HL-60 (cell line): ENCODE measurements around the gene MSI2.

ENCODE experiments used
- DNase-seq, 2 experiments: peaks; one replicate each; pipeline ENCODE4 v3.0.0-alpha.2; 2010 to 2020; ENCODE audit warnings: low read depth in 1 of 2, low spot score in 1 of 2
- H3K27ac ChIP-seq: fragments of 250-450 bp; sonication (Bioruptor Pico); replicated peaks from 2 replicates; pipeline ENCODE4 v1.5.1; 2020; ENCODE audit warnings: mild to moderate bottlenecking, moderate library complexity
- H3K27me3 ChIP-seq: fragments of 250-450 bp; sonication (Bioruptor Pico); 2 replicates; pipeline ENCODE4 v1.5.1; 2021; ENCODE audit warnings: mild to moderate bottlenecking, moderate library complexity; ENCODE audit not compliant: insufficient read depth, poor library complexity, severe bottlenecking
- H3K4me3 ChIP-seq: replicated peaks from 2 replicates; pipeline ENCODE4 v1.5.1; 2011; ENCODE audit warnings: mild to moderate bottlenecking, control low read depth, low read length; ENCODE audit not compliant: insufficient read depth
- GABPA ChIP-seq: IDR thresholded peaks from 2 replicates; pipeline ENCODE4 v1.6.1; 2012; ENCODE audit warnings: low read depth
- POLR2AphosphoS5 ChIP-seq: IDR thresholded peaks from 2 replicates; pipeline ENCODE4 v1.6.1; 2012; ENCODE audit warnings: low read depth
- REST ChIP-seq: IDR thresholded peaks from 2 replicates; pipeline ENCODE4 v1.6.1; 2012; ENCODE audit warnings: low read depth; ENCODE audit not compliant: insufficient replicate concordance
- SPI1 ChIP-seq: IDR thresholded peaks from 2 replicates; pipeline ENCODE4 v1.6.1; 2012; ENCODE audit warnings: low read depth, mild to moderate bottlenecking, borderline replicate concordance
- TF ChIP-seq, protein P1 (sequence below): IDR thresholded peaks from one replicate; pipeline ENCODE4 v1.5.1; 2011; ENCODE audit warnings: low read length, control low read depth, inconsistent platforms; ENCODE audit not compliant: insufficient read depth

Gene MSI2

DNA sequence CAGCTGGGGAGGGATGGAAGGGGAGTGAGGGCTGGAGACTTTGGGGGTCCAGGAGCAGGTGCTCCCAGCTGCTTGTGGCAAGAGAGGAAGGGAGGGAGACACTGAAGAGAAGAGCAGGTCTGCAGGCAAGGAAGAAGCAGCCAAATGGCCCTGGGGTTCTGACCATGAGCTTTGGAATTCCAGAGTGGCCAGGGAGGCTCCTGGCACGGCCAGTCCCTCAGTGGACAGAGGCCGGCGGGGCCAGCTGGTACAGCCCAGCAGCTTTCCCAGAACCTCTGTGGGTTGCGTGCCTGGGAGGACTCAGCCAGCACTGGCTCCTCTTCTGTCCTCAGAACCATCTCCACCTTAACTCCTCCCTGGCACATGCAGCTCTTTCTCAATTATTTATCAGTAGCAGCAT lies 233.0 kb downstream of the MSI2 start:
- H3K4me3 ChIP-seq: no peak overlapping the region
- no peak for TF ChIP-seq SPI1
- TF ChIP-seq, protein P1, sequence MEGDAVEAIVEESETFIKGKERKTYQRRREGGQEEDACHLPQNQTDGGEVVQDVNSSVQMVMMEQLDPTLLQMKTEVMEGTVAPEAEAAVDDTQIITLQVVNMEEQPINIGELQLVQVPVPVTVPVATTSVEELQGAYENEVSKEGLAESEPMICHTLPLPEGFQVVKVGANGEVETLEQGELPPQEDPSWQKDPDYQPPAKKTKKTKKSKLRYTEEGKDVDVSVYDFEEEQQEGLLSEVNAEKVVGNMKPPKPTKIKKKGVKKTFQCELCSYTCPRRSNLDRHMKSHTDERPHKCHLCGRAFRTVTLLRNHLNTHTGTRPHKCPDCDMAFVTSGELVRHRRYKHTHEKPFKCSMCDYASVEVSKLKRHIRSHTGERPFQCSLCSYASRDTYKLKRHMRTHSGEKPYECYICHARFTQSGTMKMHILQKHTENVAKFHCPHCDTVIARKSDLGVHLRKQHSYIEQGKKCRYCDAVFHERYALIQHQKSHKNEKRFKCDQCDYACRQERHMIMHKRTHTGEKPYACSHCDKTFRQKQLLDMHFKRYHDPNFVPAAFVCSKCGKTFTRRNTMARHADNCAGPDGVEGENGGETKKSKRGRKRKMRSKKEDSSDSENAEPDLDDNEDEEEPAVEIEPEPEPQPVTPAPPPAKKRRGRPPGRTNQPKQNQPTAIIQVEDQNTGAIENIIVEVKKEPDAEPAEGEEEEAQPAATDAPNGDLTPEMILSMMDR: no peak
- no peak for DNase-seq
- H3K27ac ChIP-seq: no peak overlapping the region
- no peaks in the 10 kb centered on the region for H3K27me3 ChIP-seq

- H3K27me3 ChIP-seq: no peaks in the 10 kb centered on the region
- no peak overlapping the region for H3K4me3 ChIP-seq
- no peak for TF ChIP-seq GABPA
- no peak for TF ChIP-seq REST
- TF ChIP-seq, protein P1: no peak
- TF ChIP-seq POLR2AphosphoS5: no peak
- no peak for TF ChIP-seq SPI1
- no peak overlapping the region for H3K27ac ChIP-seq
- DNase-seq: peak in 1 of 2 experiments; percentile 12
Observed at GRCh38 chr17:57490111-57490845, 234.0 kb downstream of the MSI2 start.

- no peak for DNase-seq
- Histone ChIP-seq H3K27me3 (no peaks in the 10 kb centered on the region), H3K27ac (no peak overlapping the region), H3K4me3 (no peak overlapping the region)
- TF ChIP-seq, protein P1: no peak
- no peak for TF ChIP-seq GABPA
- no peak for TF ChIP-seq POLR2AphosphoS5
- no peak for TF ChIP-seq SPI1
- no peak for TF ChIP-seq REST
Observed at GRCh38 chr17:57490890-57491289, 234.6 kb downstream of the MSI2 start.

DNA sequence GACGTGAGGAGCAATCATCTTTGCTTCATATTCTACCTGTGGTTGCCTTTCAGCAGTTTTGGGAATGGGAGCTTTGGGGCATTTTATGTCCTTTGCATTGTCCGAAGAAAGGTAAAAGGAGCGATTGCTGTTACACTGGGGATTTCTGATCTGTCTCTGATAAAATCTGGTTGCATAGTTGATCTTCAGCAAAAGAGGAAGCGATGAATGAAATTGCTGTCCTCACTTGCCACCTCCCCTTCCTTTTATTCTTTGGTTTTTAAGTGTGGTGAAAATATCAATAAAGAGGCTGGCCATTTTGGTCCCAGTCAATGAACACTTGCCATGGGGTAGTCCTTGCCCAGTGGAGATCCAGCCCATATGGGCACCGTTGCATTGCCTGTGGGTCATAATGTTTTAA lies 236.8 kb downstream of the MSI2 start:
- Histone ChIP-seq H3K4me3 (no peak overlapping the region), H3K27ac (no peak overlapping the region), H3K27me3 (no peaks in the 10 kb centered on the region)
- no peak for TF ChIP-seq REST
- TF ChIP-seq SPI1: peak; percentile 94
- DNase-seq: peak in 1 of 2 experiments; percentile 25
